HUES64 (cell line): ENCODE data around the gene RHOBTB1.

ENCODE experiments used
- H3K27ac ChIP-seq: 2 replicates; pipeline ENCODE4 v1.7.0; 2013; ENCODE audit warnings: low read depth, low read length, inconsistent platforms
- H3K27me3 ChIP-seq: 2 replicates; pipeline ENCODE4 v1.6.1; 2013; ENCODE audit warnings: mild to moderate bottlenecking, low read length; ENCODE audit not compliant: insufficient read depth
- H3K36me3 ChIP-seq: 2 replicates; pipeline ENCODE4 v1.6.1; 2013; ENCODE audit warnings: mild to moderate bottlenecking, low read length; ENCODE audit not compliant: insufficient read depth
- H3K4me1 ChIP-seq: 2 replicates; pipeline ENCODE4 v1.6.1; 2013; ENCODE audit warnings: mild to moderate bottlenecking, low read length, moderate library complexity; ENCODE audit not compliant: insufficient read depth
- H3K4me3 ChIP-seq: 2 replicates; pipeline ENCODE4 v1.5.1; 2013; ENCODE audit warnings: mild to moderate bottlenecking, low read length, moderate library complexity
- H3K9ac ChIP-seq: 2 replicates; pipeline ENCODE4 v1.6.1; 2013; ENCODE audit warnings: mild to moderate bottlenecking, low read depth, low read length
- H3K9me3 ChIP-seq: 2 replicates; pipeline ENCODE4 v1.6.1; 2013; ENCODE audit warnings: low read depth, low read length; ENCODE audit not compliant: insufficient read depth
- WGBS: fragments of 150-250, 120-280 bp; methylation state at CpG from one replicate; pipeline ENCODE4 v1.1.7; 2013; ENCODE audit warnings: missing lambda C conversion rate; 5-methylcytosine and 5-hydroxymethylcytosine counted together

The RHOBTB1 gene

DNA sequence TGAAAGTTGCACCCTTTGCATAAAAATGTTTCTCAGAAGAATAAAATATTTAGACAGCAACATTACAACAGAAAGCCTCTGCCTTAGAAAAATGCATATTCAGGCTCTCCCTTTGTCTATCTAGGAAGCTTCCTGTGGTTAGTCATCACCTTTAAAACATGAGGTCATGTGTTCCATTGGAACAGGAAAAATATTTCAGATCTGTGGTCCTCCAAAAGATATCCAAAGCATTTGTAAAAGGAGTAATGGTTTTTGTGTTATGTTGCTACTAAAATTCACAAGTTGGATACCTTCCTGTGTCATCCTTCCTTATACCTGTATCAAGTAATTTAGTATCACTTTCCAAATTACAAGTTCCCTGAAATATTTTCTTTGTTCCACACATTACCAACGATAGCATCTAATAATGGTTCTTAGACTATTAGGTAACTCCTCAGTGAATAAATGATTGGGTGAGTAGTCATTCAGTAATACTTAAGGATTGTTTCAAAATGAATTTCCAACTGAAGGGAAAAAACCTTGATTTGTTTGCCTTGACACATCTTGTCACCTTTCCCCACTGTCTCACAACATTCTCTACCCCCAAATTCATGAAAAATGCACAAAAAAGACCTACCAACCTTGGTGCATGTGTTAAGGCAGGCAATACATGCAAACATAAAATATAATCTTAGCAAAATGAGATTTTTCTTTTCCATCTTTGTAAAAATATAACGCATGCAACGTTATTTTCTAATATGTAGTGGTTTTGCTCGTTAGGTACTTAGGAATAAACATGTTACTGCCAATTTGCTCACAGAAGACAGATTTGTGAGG lies 19.7 kb upstream of the RHOBTB1 start:
- Histone ChIP-seq H3K27ac (peak overlapping the region; percentile 41), H3K36me3 (no peaks in the 10 kb centered on the region), H3K4me1 (peaks cover 18% of the 10 kb centered on the region), H3K9ac (no peak overlapping the region), H3K9me3 (no peaks in the 10 kb centered on the region), H3K4me3 (no peak overlapping the region), H3K27me3 (no peaks in the 10 kb centered on the region)
- WGBS = 22% methylated on average over 3 of the region's 4 CpGs

- peak overlapping the region; percentile 41 for H3K27ac ChIP-seq
- H3K27me3 ChIP-seq = no peaks in the 10 kb centered on the region
- H3K4me3 ChIP-seq = no peak overlapping the region
- 94% methylated on average over 2 of the region's 3 CpGs for WGBS
- H3K4me1 ChIP-seq = peaks cover 18% of the 10 kb centered on the region
- H3K9me3 ChIP-seq = no peaks in the 10 kb centered on the region
- no peak overlapping the region for H3K9ac ChIP-seq
- no peaks in the 10 kb centered on the region for H3K36me3 ChIP-seq
Observed at GRCh38 chr10:60962946-60963345, 19.0 kb upstream of the RHOBTB1 start.

GRCh38 chr10:60960913-60961312 lies 16.9 kb upstream of the RHOBTB1 start:
- H3K4me3 ChIP-seq = no peak overlapping the region
- WGBS = no CpG with 5 or more reads among the region's 1 CpG
- no peak overlapping the region for H3K27ac ChIP-seq
- H3K27me3 ChIP-seq = no peaks in the 10 kb centered on the region
- H3K36me3 ChIP-seq = no peaks in the 10 kb centered on the region
- H3K9ac ChIP-seq = no peak overlapping the region
- peaks cover 18% of the 10 kb centered on the region for H3K4me1 ChIP-seq
- no peaks in the 10 kb centered on the region for H3K9me3 ChIP-seq

- Histone ChIP-seq H3K27ac (no peak overlapping the region), H3K9me3 (no peaks in the 10 kb centered on the region), H3K9ac (no peak overlapping the region), H3K4me3 (no peak overlapping the region), H3K27me3 (no peaks in the 10 kb centered on the region), H3K4me1 (peaks cover 18% of the 10 kb centered on the region), H3K36me3 (no peaks in the 10 kb centered on the region)
- WGBS = 100% methylated on average over 3 of the region's 3 CpGs
Observed at GRCh38 chr10:60960031-60960430, 16.0 kb upstream of the RHOBTB1 start.

GRCh38 chr10:60958892-60959601 lies 15.1 kb upstream of the RHOBTB1 start:
- no peak overlapping the region for H3K4me3 ChIP-seq
- no peak overlapping the region for H3K27ac ChIP-seq
- no peaks in the 10 kb centered on the region for H3K9me3 ChIP-seq
- H3K4me1 ChIP-seq = peaks cover 13% of the 10 kb centered on the region
- H3K27me3 ChIP-seq = no peaks in the 10 kb centered on the region
- no peaks in the 10 kb centered on the region for H3K36me3 ChIP-seq
- H3K9ac ChIP-seq = no peak overlapping the region
- 71% methylated on average over 3 of the region's 3 CpGs for WGBS

DNA sequence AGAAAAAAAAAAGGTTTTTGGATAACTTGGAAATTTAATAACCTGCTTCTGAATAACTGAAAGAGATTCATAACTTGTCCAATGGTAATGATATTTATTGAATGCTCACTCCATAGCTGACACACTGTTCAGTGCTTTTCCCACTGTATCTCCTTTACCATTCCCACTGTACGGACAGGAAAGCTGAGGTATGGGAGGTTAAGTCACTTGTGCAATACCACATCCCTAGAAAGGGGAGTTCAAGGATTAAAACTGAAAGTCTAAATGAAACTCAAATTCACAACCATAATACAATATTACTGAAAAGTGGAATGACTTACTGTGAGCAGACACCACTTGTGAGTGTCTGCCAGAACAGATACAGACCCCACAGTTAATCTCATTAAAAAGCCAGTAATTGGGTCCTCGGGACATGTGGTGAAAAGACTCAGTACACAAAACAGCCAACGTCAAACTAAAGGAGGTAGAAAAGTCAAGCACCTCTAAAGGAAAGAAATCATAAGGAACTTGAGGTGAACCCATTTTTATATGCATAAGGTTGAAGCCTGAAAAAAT lies 13.8 kb upstream of the RHOBTB1 start:
- WGBS = 96% methylated on average over 2 of the region's 3 CpGs
- H3K4me3 ChIP-seq = no peak overlapping the region
- H3K27me3 ChIP-seq = no peaks in the 10 kb centered on the region
- no peak overlapping the region for H3K27ac ChIP-seq
- no peaks in the 10 kb centered on the region for H3K36me3 ChIP-seq
- no peaks in the 10 kb centered on the region for H3K9me3 ChIP-seq
- H3K9ac ChIP-seq = no peak overlapping the region
- no peaks in the 10 kb centered on the region for H3K4me1 ChIP-seq

DNA sequence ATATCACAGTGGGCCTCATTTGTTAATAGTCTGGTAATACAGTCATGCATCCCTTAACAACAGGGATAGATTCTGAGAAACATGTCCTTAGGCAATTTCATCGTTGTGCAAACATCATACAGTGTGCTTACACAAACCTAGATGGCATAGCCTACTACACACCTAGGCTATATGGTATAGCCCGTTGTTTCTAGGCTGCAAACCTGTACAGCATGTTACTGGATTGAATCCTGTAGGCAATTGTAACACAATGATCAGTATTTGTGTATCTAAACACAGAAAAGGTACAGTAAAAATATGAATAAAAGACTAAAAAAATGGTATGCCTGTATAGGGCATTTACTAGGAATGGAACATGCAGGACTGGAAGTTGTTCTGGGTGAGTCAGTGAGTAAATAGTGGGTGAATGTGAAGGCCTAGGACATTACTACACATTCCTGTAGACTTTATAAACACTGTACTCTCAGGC lies 12.0 kb upstream of the RHOBTB1 start:
- no peak overlapping the region for H3K27ac ChIP-seq

DNA sequence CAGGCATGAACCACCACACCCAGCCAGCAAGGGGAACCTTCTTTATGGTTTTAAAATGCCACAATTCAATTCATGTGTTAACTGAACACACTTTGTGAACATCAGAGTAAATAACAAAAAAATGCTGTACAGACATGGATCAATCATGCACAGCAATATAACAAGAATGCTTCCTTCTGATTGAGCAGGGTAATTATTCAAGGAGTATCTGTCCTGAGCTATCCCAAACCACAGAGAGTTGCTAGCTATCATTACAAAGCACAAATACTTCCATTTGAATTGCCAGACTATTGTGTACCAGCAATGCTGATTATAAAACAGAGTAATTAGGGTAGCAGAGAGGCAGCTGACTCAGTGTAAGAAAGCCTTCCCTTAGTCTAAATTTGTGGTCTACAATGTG lies 11.3 kb upstream of the RHOBTB1 start:
- H3K27me3 ChIP-seq = no peaks in the 10 kb centered on the region
- H3K9me3 ChIP-seq = no peaks in the 10 kb centered on the region
- H3K9ac ChIP-seq = no peak overlapping the region
- H3K4me3 ChIP-seq = no peak overlapping the region
- no peaks in the 10 kb centered on the region for H3K4me1 ChIP-seq
- no peak overlapping the region for H3K27ac ChIP-seq
- no peaks in the 10 kb centered on the region for H3K36me3 ChIP-seq

More for the DNA sequence above, 12.0 kb upstream of the RHOBTB1 start:
- Histone ChIP-seq H3K4me1 (no peaks in the 10 kb centered on the region), H3K9ac (no peak overlapping the region), H3K4me3 (no peak overlapping the region), H3K9me3 (no peaks in the 10 kb centered on the region), H3K36me3 (no peaks in the 10 kb centered on the region), H3K27me3 (no peaks in the 10 kb centered on the region)
- 95% methylated on average over 2 of the region's 2 CpGs for WGBS

DNA sequence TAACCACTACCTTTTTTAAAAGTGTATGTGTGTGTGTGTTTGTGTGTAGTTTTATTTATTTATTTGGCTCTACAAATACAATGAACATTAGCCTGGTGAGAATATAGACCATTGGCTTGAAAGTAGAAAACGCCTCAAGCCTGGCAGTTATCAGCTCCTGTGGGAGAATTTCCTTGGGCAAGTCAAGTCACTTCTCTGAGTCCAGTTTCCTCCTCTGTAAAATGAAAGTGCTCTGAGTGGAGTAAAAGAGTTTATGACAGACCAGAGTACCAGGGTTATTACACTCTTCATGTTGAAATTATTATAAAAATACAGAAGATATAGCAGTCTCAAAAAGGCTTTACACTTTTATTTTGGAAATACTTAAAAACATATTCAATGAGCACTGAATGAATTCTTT lies 10.1 kb upstream of the RHOBTB1 start:
- Histone ChIP-seq H3K36me3 (no peaks in the 10 kb centered on the region), H3K9me3 (no peaks in the 10 kb centered on the region), H3K4me3 (no peak overlapping the region), H3K9ac (no peak overlapping the region), H3K4me1 (no peaks in the 10 kb centered on the region), H3K27ac (no peak overlapping the region), H3K27me3 (no peaks in the 10 kb centered on the region)
- 93% methylated on average over 1 of the region's 1 CpG for WGBS

- Histone ChIP-seq H3K9ac (no peak overlapping the region), H3K36me3 (no peaks in the 10 kb centered on the region), H3K27me3 (no peaks in the 10 kb centered on the region), H3K27ac (no peak overlapping the region), H3K4me1 (no peaks in the 10 kb centered on the region), H3K9me3 (no peaks in the 10 kb centered on the region), H3K4me3 (no peak overlapping the region)
- WGBS = no CpG with 5 or more reads among the region's 3 CpGs
Observed at GRCh38 chr10:60953420-60953819, 9.4 kb upstream of the RHOBTB1 start.

- no peak overlapping the region for H3K4me3 ChIP-seq
- no peaks in the 10 kb centered on the region for H3K9me3 ChIP-seq
- WGBS = 91% methylated on average over 5 of the region's 7 CpGs
- H3K27me3 ChIP-seq = no peaks in the 10 kb centered on the region
- no peak overlapping the region for H3K27ac ChIP-seq
- no peak overlapping the region for H3K9ac ChIP-seq
- H3K36me3 ChIP-seq = no peaks in the 10 kb centered on the region
- no peaks in the 10 kb centered on the region for H3K4me1 ChIP-seq
Observed at GRCh38 chr10:60952846-60953220, 8.8 kb upstream of the RHOBTB1 start.
